ENCODE data around the gene TMEM132D.

DNA sequence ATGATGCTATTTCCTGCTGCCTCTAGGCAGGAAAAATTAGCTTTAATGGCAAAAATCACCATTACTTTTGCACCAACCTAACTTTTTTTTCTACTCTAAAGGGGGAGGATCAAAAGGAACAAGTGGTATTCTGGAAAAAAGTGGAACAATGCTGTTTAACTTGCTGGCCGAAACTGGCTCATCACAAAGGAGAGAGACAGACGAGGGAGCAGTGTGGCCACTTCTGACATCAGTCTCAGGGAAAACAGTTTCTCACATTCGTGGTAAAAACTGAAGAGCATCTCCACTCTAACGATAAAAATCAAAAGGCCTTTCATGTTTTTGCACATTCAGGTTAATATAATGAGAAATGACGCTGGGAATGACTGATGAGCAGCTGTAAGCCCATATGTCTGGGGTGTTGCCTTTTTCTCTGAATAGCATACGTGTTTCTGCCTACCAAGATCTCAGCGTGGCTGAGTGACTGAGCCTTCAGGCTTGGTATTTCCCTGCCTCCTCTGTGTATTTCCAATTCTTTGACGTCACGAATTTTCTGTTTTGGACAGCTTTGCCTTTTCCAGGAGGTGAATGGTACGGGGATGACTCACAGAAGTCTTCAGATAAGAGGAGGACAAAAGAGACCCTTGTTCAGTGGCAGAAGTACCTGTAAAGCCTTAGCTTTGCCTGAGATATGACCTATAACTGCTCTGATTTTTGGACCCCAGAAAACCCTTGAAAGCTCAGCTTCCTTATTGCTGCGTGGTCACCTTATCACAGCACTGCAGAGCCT lies 691.8 kb downstream of the TMEM132D start:
- TF ChIP-seq, protein P1, sequence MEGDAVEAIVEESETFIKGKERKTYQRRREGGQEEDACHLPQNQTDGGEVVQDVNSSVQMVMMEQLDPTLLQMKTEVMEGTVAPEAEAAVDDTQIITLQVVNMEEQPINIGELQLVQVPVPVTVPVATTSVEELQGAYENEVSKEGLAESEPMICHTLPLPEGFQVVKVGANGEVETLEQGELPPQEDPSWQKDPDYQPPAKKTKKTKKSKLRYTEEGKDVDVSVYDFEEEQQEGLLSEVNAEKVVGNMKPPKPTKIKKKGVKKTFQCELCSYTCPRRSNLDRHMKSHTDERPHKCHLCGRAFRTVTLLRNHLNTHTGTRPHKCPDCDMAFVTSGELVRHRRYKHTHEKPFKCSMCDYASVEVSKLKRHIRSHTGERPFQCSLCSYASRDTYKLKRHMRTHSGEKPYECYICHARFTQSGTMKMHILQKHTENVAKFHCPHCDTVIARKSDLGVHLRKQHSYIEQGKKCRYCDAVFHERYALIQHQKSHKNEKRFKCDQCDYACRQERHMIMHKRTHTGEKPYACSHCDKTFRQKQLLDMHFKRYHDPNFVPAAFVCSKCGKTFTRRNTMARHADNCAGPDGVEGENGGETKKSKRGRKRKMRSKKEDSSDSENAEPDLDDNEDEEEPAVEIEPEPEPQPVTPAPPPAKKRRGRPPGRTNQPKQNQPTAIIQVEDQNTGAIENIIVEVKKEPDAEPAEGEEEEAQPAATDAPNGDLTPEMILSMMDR (IDR thresholded peaks at IDR 0.05; ENCODE audit: poor library complexity): no peak
- TF ChIP-seq EZH2 (IDR thresholded peaks at IDR 0.05; ENCODE audit: borderline replicate concordance): no peak
